ENCODE measurements around the gene KRTAP5-7.
"Not testable (repeated sequence)": the region's sequence is repeated elsewhere in the genome, so short reads cannot be mapped to it uniquely, and the experiment has no call there.

The KRTAP5-7 gene

GRCh38 chr11:71535825-71536224 lies 8.8 kb downstream of the KRTAP5-7 start:
- no peak for DNase-seq

DNA sequence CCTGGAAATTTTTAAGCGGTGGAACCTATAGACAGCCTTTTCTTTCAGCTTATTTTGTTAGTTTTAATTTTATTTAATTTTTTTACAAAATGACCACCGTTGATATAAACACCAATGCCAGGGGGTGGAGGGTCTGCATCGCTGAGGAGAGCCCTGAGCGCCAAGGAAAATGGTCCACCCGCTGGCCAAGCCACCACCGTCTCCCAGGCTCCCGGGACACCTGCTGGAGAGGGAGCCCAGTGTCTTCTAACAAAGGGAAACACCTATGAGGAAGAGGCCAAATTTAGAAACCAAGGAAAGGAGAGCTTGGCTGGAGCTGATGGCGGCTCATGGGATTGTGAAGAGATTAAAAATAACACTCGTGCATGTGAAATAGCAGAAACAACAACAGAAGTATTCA lies 10.5 kb downstream of the KRTAP5-7 start:
- DNase-seq: no peak

DNA sequence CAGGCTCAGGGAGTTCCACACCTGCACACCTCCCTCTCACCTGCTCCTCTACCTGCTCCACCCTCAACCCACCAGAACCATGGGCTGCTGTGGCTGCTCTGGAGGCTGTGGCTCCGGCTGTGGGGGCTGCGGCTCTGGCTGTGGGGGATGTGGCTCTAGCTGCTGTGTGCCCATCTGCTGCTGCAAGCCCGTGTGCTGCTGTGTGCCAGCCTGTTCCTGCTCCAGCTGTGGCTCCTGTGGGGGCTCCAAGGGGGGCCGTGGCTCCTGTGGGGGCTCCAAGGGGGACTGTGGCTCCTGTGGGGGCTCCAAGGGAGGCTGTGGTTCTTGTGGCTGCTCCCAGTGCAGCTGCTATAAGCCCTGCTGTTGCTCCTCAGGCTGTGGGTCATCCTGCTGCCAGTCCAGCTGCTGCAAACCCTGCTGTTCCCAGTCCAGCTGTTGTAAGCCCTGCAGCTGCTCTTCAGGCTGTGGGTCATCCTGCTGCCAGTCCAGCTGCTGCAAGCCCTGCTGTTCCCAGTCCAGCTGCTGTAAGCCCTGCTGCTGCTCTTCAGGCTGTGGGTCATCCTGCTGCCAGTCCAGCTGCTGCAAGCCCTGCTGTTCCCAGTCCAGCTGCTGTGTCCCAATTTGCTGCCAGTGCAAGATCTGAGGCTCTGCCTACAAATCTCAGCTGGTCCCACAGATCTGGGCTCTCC lies 11.1 kb downstream of the KRTAP5-7 start, which contains the start of gene KRTAP5-8:
KRTAP5-8 (plus strand) TSS at position 49 of the 689 bp plus-strand sequence; CDS start at position 80, 31 bp downstream.
- DNase-seq: not testable (repeated sequence)

GRCh38 chr11:71538666-71538990 lies 11.6 kb downstream of the KRTAP5-7 start:
- no peak for DNase-seq

GRCh38 chr11:71539017-71539416 lies 11.9 kb downstream of the KRTAP5-7 start:
- DNase-seq: no peak

GRCh38 chr11:71539971-71540370 lies 12.9 kb downstream of the KRTAP5-7 start:
- not testable (repeated sequence) for DNase-seq

DNA sequence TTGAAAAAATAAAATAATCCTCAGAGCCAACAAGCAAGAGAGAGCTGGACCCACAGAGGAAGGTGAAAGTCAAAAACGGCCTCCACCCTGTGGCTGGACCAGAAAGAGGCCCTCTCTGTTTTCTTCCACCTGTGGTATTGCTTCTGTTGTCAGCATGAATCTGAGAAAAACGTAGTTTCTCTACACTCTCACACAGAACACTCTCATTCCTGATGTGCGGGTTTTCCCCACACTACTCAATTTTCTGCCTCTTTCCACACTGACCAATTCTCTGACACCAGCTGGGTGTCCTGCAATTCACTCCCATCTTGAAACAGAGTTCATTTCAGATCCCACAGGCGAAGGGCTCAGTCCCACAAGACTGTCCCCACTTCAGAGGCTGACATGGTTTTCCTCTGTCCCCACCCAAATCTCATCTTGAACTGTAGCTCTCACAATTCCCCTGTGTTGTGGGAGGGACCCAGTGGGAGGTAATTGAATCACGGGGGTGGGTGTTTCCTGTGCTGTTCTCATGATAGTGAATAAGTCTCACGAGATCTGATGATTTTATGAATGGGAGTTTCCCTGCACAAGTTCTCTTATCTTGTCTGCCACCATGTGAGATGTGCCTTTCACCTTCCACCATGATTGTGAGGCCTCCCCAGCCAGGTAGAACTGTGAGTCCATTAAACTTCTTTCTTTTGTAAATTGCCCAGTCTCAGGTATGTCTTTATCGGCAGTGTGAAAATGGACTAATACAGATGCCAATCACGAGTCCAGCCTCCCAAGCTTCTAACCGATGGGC lies 13.6 kb downstream of the KRTAP5-7 start:
- DNase-seq: not testable (repeated sequence)

- DNase-seq: no peak
Measured at GRCh38 chr11:71542382-71542781, 15.3 kb downstream of the KRTAP5-7 start.

GRCh38 chr11:71542879-71543777 lies 16.1 kb downstream of the KRTAP5-7 start:
- DNase-seq: no peak

- no peak for DNase-seq
Measured at GRCh38 chr11:71543866-71544265, 16.8 kb downstream of the KRTAP5-7 start.

DNA sequence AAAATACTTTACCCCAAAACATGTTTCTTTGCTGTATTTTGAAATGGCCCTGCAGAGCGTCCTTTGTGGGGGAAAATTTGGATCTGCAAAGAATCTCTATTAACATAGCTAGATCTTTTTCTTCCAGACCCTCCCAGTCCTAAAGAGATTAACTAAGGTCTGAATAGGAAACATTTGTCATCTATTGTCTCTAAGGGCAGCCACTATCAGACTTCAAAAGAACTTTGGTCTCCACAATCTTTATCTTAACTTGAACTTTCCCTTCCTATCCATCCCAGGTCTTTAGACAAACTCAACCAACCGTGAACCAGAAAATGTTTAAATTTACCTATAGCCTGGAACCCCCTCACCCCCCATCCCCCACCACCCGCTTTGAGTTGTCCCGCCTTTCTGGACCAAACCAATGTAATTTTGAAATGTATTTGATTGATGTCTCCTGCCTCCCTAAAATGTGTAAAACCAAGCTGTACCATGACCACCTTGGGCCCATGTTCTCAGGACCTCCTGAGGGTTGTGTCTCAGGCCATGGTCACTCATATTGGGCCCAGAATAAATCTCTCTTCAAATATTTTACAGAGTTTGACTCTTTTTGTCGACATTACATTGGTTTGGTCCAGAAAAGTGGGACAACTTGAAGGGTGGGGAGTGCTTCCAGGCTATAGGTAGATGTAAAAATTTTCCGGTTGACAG lies 17.6 kb downstream of the KRTAP5-7 start:
- no peak for DNase-seq

- no peak for DNase-seq
Measured at GRCh38 chr11:71545405-71545966, 18.4 kb downstream of the KRTAP5-7 start.

- DNase-seq: no peak
Measured at GRCh38 chr11:71548120-71548519, 21.1 kb downstream of the KRTAP5-7 start, which contains the start of gene KRTAP5-9. KRTAP5-9 (plus strand) TSS chr11:71548420; CDS start chr11:71548658, 238 bp downstream.

DNA sequence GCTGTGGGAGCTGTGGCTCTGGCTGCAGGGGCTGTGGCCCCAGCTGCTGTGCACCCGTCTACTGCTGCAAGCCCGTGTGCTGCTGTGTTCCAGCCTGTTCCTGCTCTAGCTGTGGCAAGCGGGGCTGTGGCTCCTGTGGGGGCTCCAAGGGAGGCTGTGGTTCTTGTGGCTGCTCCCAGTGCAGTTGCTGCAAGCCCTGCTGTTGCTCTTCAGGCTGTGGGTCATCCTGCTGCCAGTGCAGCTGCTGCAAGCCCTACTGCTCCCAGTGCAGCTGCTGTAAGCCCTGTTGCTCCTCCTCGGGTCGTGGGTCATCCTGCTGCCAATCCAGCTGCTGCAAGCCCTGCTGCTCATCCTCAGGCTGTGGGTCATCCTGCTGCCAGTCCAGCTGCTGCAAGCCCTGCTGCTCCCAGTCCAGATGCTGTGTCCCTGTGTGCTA lies 21.7 kb downstream of the KRTAP5-7 start:
- DNase-seq: no peak

- DNase-seq: no peak
Measured at GRCh38 chr11:71551711-71552110, 24.6 kb downstream of the KRTAP5-7 start.

GRCh38 chr11:71554996-71555395 lies 27.9 kb downstream of the KRTAP5-7 start:
- DNase-seq: no peak

DNA sequence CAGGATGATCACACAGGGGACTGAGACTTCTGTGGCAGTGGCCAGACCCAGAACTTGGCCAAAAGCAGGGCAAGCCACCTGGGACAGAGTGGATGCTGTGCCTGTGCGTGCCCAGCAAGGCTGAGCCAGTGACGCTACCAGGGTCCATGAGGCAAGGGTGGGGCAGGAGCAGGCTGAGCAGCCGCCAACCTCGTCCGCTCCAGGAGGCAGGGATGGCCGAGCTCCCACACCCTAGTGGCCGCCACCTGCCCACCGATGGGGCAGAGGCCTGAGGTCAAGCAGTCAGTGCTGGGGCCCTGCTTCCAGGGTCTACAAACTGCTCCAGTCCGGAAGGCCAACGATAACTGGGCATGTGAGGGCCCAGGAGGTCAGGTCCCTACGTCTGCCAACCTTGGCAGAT lies 28.4 kb downstream of the KRTAP5-7 start:
- DNase-seq: no peak

- no peak for DNase-seq
Measured at GRCh38 chr11:71556018-71556417, 29.0 kb downstream of the KRTAP5-7 start.

DNA sequence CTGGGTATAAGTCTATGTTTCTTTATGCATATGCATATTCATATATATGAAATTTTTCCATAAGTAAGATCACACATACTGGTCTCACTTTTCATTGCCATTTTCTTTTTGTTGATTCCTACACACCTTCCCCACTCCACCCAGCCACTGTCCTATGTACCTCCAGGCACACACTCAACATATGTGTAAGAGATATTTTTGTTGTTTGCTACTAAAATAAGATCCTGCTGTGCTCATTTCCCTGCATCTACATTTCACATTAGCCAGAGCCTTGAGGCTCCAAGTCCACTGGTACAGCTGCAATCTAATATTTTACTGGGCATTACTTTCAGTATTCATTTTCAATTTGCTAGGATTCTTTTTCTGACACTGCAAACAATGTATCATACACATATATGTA lies 30.2 kb downstream of the KRTAP5-7 start:
- no peak for DNase-seq

- no peak for DNase-seq
Measured at GRCh38 chr11:71558996-71559395, 31.9 kb downstream of the KRTAP5-7 start.

DNA sequence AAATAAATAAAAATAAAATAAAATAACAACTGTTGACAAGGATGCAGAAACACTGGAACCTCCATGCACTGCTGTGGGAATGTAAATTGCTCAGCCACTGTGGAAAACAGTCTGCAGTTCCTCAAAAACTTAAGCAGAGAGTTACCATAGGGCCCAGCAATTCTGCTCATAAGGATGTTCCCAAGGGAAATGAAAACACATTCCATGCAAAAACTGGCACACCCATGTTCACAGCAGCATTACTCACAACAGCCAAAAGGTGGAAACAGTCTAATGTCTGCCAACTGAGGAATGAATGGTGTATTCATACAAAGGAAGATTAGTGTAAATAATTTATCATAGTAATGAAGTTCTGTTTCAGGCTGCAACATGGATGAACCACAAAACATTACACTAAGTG lies 35.1 kb downstream of the KRTAP5-7 start:
- no peak for DNase-seq

DNA sequence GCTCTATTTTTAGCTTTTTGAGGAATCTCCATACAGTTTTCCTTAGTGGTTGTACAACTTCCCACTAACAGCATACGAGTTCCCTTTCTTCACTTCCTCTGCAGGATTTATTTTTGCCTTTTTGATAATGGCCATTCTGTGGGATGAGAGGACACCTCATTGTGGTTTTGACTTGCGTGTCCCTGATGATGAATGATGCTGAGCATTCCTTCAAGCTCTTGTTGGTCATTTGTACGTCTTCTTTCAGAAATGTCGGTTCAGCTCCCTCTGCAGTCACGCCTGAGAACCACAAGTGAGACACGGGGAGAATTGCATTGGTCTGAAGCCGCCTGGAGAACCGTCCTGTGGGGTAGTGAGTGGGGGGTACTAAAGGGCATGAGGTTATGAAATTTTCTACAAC lies 36.3 kb downstream of the KRTAP5-7 start:
- no peak for DNase-seq
